GM18907 (cell line): ENCODE data around the gene HSD17B2.
"Not testable (repeated sequence)": the region's sequence is repeated elsewhere in the genome, so short reads cannot be mapped to it uniquely, and the experiment has no call there.

Experiments
- ATAC-seq: cut with Tn5 transposase; IDR thresholded peaks from one replicate; pipeline ENCODE4 v1.9.1; 2021; ENCODE audit warnings: mild to moderate bottlenecking, moderate library complexity; ENCODE audit not compliant: unreplicated experiment

HSD17B2 gene

GRCh38 chr16:82034981-82035612, at the start of gene HSD17B2:
TSS of gene HSD17B2 (plus strand) at chr16:82035253. CDS start at chr16:82035425, 172 bp downstream.
- no peak for ATAC-seq

- ATAC-seq, result no peak
Measured at GRCh38 chr16:81987121-81987520, 47.9 kb upstream of the HSD17B2 start.

GRCh38 chr16:81987706-81988105, 47.3 kb upstream of the HSD17B2 start:
- ATAC-seq, result no peak

- ATAC-seq, result no peak
Measured at GRCh38 chr16:81992859-81993258, 42.2 kb upstream of the HSD17B2 start.

GRCh38 chr16:81994485-81994884, 40.6 kb upstream of the HSD17B2 start:
- no peak for ATAC-seq

GRCh38 chr16:81995651-81996050, 39.4 kb upstream of the HSD17B2 start:
- ATAC-seq, result no peak

GRCh38 chr16:81996664-81997509, 38.2 kb upstream of the HSD17B2 start:
- ATAC-seq, result no peak

- ATAC-seq, result no peak
Measured at GRCh38 chr16:81997738-81998137, 37.3 kb upstream of the HSD17B2 start.

GRCh38 chr16:82002831-82003230, 32.2 kb upstream of the HSD17B2 start:
- no peak for ATAC-seq

- ATAC-seq, result no peak
Measured at GRCh38 chr16:82004601-82005000, 30.5 kb upstream of the HSD17B2 start.

GRCh38 chr16:82005027-82005830, 29.8 kb upstream of the HSD17B2 start:
- no peak for ATAC-seq

GRCh38 chr16:82006036-82006435, 29.0 kb upstream of the HSD17B2 start:
- ATAC-seq, result no peak

- no peak for ATAC-seq
Measured at GRCh38 chr16:82007189-82007588, 27.9 kb upstream of the HSD17B2 start.

- no peak for ATAC-seq
Measured at GRCh38 chr16:82008957-82009592, 26.0 kb upstream of the HSD17B2 start.

- not testable (repeated sequence) for ATAC-seq
Measured at GRCh38 chr16:82009789-82010188, 25.3 kb upstream of the HSD17B2 start.

- ATAC-seq, result no peak
Measured at GRCh38 chr16:82010649-82011048, 24.4 kb upstream of the HSD17B2 start.

GRCh38 chr16:82011199-82011641, 23.8 kb upstream of the HSD17B2 start, which contains the start of gene SDR42E1:
TSS of gene SDR42E1 (minus strand) at chr16:82011470. CDS start at chr16:82000858, 10,612 bp downstream.
- peak; percentile 96 for ATAC-seq

GRCh38 chr16:82013139-82013538, 21.9 kb upstream of the HSD17B2 start:
- no peak for ATAC-seq

- ATAC-seq, result no peak
Measured at GRCh38 chr16:82016263-82016662, 18.8 kb upstream of the HSD17B2 start.

GRCh38 chr16:82016964-82017363, 18.1 kb upstream of the HSD17B2 start:
- ATAC-seq, result no peak
